Adrenal gland (tissue), 5 donors: ENCODE data around the gene STEAP1B.

Source experiments
- CTCF ChIP-seq, 6 experiments: fragments of 450-650 bp in 4 of 6; fragments of 200-600 bp in 2 of 6; sonication (generic) in 1 of 6; IDR thresholded peaks; 1 replicate in 5 of 6; 2 replicates in 1 of 6; pipeline versions ENCODE4 v1.5.1 to v1.8.0; 2016 to 2021; ENCODE audit warnings: antibody characterized with exemption in 6 of 6, mild to moderate bottlenecking in 2 of 6, moderate library complexity in 1 of 6
- POLR2A ChIP-seq, 2 donors: fragments of 450-650 bp; IDR thresholded peaks; one replicate each; pipeline ENCODE4 v1.6.1; 2017; ENCODE audit warnings: antibody characterized with exemption in 2 of 2, mild to moderate bottlenecking in 2 of 2, moderate library complexity in 1 of 2
- donor health status: DM: no; HTN: no; CAD: no.

GRCh38 chr7:22541789-22542188, 41.8 kb upstream of the STEAP1B start:
- no peak for TF ChIP-seq CTCF (IDR thresholded peaks at IDR 0.05)
- TF ChIP-seq POLR2A (IDR thresholded peaks at IDR 0.05): no peak
